AG04450 (cell line): ENCODE data around the gene MRGPRD. TPM values are rescaled to one million over a fixed set of nuclear protein-coding genes. Genes with fewer than 3 reads are reported as not detected.

ENCODE experiments used
- CTCF ChIA-PET: fragments of 300-600, 350-600 bp; formaldehyde crosslinking; extraction: SDS; loops from one replicate; lab custom pipeline; 2022; ENCODE audit warnings: antibody characterized with exemption, inconsistent platforms; lab: Charles Lee
- POLR2A ChIA-PET: fragments of 350-600 bp; formaldehyde crosslinking; extraction: SDS; loops from one replicate; lab custom pipeline; 2021; ENCODE audit warnings: antibody characterized with exemption, inconsistent platforms; lab: Yijun Ruan, JAX
- DNase-seq: peaks from one replicate; pipeline ENCODE4 v3.0.0-alpha.2; 2011; ENCODE audit warnings: low read depth, low spot score
- H3K27ac ChIP-seq: one replicate; pipeline ENCODE4 v1.5.1; 2012; ENCODE audit warnings: low read depth, low read length, control low read depth
- H3K27me3 ChIP-seq: one replicate; pipeline ENCODE4 v1.6.0; 2012; ENCODE audit warnings: low read length; ENCODE audit not compliant: control insufficient read depth, insufficient read depth
- H3K4me3 ChIP-seq: 2 replicates; pipeline ENCODE4 v1.5.1; 2011; ENCODE audit warnings: mild to moderate bottlenecking, low read depth, low read length, control low read depth
- H3K9me3 ChIP-seq: 2 replicates; pipeline ENCODE4 v1.5.1; 2012; ENCODE audit warnings: low read length; ENCODE audit not compliant: control insufficient read depth, insufficient read depth
- polyA plus RNA-seq: library from polyadenylated mRNA; depleted of rRNA; stranded (reverse); fragments of >200 nt; gene quantifications from 2 replicates; pipeline ENCODE4 v1.2.3, GENCODE V29; 2011
- TF ChIP-seq, protein P1 (sequence below): IDR thresholded peaks from 2 replicates; pipeline ENCODE4 v1.5.1; 2011; ENCODE audit warnings: low read depth, low read length, control low read depth, inconsistent platforms

Gene MRGPRD
- polyA plus RNA-seq, 1 experiment: not detected

DNA sequence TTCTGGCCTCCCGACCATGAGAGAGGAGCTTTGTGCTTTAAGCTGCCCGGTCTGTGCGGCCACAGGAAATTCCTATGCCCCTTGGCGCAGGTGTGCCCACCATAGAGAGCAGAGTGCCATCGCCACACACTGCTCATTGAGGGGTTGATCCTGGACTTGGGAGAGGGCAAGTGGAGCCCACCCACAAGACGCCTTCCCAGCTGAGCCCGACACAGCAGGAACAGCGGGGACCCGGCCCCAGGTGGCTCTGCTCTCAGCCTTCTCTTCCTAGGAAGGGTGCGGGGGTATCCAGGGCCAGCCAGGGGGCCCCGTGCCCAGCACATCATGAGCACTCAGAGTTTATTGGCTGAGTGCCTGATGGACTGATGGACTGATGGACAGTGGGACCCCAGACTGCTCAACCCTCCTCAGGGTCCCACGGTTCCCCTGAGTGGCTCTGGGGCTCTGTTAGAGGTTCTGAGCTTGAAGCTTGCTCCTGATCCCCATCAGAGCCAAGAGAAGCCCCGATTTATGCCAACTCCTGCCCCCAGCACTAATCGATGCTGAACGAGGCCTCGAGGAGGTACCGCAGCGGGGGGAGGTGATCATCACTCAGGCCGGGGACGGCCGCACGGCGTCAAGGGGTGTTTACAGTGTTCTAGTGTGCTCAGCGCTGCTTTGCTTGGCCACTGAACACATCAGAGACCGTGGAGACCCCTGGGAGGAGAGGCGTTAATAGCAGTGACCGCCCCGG is 13.5 kb upstream of the MRGPRD start:
- H3K27me3 ChIP-seq: peaks cover 26% of the 10 kb centered on the region
- ChIA-PET CTCF (interaction anchor here (0.7 kb wide), 1 partner anchor 16 kb away, joined by 3 read pairs; no protein-coding TSS in a partner anchor), POLR2A (no interaction called here)
- H3K4me3 ChIP-seq: no peak overlapping the region
- H3K9me3 ChIP-seq: no peaks in the 10 kb centered on the region
- TF ChIP-seq, protein P1, sequence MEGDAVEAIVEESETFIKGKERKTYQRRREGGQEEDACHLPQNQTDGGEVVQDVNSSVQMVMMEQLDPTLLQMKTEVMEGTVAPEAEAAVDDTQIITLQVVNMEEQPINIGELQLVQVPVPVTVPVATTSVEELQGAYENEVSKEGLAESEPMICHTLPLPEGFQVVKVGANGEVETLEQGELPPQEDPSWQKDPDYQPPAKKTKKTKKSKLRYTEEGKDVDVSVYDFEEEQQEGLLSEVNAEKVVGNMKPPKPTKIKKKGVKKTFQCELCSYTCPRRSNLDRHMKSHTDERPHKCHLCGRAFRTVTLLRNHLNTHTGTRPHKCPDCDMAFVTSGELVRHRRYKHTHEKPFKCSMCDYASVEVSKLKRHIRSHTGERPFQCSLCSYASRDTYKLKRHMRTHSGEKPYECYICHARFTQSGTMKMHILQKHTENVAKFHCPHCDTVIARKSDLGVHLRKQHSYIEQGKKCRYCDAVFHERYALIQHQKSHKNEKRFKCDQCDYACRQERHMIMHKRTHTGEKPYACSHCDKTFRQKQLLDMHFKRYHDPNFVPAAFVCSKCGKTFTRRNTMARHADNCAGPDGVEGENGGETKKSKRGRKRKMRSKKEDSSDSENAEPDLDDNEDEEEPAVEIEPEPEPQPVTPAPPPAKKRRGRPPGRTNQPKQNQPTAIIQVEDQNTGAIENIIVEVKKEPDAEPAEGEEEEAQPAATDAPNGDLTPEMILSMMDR: no peak
- no peak overlapping the region for H3K27ac ChIP-seq
- DNase-seq: no peak

DNA sequence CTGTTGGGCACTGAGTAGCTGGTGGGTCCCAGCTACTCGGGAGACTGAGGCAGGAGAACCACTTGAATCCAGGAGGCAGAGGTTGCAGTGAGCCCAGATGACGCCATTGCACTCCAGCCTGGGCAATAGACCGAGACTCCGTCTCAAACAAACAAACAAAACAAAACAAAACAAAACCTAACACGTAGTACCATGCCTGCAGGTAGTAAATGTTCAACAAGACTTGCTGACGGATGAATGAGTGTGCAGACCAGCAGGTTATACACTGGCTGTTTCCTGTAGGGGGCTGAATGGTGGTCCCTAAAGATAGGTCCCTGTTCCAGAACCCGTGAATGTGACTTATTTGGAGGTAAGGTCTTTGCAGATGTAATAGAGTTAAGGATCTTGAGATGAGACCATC is 12.8 kb upstream of the MRGPRD start:
- H3K27me3 ChIP-seq: peaks cover 26% of the 10 kb centered on the region
- no peak overlapping the region for H3K27ac ChIP-seq
- H3K9me3 ChIP-seq: no peaks in the 10 kb centered on the region
- TF ChIP-seq, protein P1: no peak
- ChIA-PET CTCF (no interaction called here), POLR2A (no interaction called here)
- H3K4me3 ChIP-seq: no peak overlapping the region
- no peak for DNase-seq

DNA sequence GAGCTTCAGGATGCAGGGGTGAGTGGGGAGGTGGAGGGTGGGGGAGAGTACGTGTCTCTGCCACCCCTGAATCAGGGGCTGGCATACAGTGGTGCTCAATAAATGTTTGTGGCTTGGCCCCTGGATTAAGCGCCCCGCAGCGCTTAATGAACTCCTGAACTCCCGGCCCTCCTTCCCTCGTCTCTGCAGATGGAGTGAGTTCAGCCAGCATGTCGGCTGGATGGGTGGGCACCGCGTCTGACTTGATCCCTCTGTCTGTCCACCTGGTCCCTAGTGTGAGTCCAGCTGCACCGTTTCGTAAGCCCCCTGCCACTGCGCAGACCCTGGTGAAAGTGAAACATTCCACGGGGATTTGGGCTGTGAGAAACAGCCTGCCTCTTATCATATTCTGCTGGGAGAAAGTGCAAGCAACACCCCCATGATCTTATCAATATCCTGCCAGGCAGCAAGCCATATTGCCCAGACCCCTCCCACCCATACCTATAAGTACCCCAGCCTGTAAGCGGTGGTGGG is 12.0 kb upstream of the MRGPRD start:
- TF ChIP-seq, protein P1: no peak
- Histone ChIP-seq H3K4me3 (no peak overlapping the region), H3K27ac (no peak overlapping the region), H3K9me3 (no peaks in the 10 kb centered on the region), H3K27me3 (peaks cover 29% of the 10 kb centered on the region)
- ChIA-PET POLR2A (interaction anchor here (0.6 kb wide), 1 partner anchor 20 kb away, joined by 3 read pairs; no protein-coding TSS in a partner anchor), CTCF (no interaction called here)
- DNase-seq: no peak

DNA sequence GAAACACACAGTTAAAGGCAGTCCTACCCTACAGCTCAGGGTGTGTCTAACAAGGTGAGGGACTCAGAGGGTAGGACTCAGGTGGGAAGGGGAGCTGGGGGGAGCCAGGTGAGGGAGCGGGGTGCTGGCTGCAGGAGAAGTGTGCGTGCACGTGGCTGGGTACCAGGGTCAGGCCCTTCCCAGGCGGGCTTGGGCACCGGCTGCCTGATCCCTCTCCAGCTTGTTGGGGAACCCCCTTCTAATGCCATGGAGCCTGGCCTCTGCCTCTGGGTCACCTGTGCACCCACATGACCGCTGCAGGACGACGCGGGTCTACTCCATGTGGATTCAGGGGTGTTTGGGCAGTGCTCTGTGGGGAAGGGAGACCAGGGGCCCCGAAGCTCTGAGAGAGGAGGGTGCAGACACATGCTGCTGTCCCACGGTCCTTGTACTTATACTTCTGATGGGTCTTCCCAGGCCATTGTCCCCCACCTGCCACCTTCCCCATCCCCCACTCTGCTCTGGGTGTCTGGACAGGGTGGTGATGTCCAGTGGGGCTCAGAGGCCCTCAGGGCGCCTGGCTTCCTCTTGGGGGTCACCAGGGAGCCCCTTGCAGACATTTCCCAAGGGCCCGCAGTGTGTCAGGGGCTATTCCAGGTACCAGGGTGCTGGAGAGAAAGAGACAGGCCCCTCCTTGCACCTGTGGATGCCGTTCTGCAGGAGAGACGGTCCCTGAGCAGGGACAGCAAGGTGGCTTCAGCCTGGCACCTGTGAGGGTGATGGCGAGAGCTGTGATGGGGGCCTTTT is 10.4 kb upstream of the MRGPRD start:
- Histone ChIP-seq H3K9me3 (no peaks in the 10 kb centered on the region), H3K27ac (no peak overlapping the region), H3K27me3 (peaks cover 32% of the 10 kb centered on the region), H3K4me3 (no peak overlapping the region)
- ChIA-PET CTCF (no interaction called here), POLR2A (no interaction called here)
- DNase-seq: no peak
- TF ChIP-seq, protein P1: no peak
